GM19455 (cell line): ENCODE measurements around the gene CDRT4.

Experiments
- ATAC-seq: cut with Tn5 transposase; IDR thresholded peaks from one replicate; pipeline ENCODE4 v1.9.1; 2021; ENCODE audit not compliant: unreplicated experiment

Gene CDRT4

GRCh38 chr17:15432807-15433611, 34.4 kb downstream of the CDRT4 start:
- no peak for ATAC-seq

DNA sequence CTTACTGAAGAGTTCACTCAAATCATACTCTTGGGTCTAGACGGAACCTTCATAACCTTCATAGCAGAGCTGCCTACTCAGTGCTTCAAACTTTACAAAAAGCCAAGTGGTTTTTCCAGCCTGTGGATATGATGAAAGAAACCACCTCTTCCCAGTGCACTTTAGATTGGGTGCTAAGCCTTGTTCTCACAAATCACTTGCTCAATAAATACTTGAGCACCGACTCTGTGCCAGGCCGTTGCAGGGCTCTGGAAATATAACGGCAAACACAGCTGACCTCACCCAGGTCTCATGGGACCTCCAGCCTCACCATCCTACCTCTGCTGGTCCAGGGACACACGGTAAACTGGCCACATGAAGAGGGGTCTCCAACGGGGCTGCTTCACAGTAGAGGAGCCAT, 35.7 kb downstream of the CDRT4 start:
- ATAC-seq: no peak

GRCh38 chr17:15431196-15431595, 36.2 kb downstream of the CDRT4 start:
- no peak for ATAC-seq

DNA sequence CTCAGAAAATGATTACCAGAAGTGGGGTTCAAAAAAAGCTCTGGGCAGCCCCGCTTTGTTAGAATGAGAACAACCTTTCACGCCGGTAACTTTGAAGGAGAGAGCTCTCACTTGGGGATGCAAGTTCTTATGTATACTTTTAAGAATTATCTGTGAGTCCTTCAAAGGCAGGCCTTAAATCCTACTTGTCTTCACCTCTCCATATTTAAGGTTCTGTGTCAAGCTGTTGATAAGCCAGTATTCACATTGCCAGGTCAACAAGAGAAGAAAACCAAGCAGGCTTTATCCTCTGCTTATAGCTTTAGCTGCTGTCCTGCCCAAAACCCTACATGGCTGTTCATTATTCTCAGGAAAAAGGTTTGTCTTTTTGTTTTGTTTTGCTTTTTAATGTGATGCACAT, 42.9 kb downstream of the CDRT4 start:
- no peak for ATAC-seq

DNA sequence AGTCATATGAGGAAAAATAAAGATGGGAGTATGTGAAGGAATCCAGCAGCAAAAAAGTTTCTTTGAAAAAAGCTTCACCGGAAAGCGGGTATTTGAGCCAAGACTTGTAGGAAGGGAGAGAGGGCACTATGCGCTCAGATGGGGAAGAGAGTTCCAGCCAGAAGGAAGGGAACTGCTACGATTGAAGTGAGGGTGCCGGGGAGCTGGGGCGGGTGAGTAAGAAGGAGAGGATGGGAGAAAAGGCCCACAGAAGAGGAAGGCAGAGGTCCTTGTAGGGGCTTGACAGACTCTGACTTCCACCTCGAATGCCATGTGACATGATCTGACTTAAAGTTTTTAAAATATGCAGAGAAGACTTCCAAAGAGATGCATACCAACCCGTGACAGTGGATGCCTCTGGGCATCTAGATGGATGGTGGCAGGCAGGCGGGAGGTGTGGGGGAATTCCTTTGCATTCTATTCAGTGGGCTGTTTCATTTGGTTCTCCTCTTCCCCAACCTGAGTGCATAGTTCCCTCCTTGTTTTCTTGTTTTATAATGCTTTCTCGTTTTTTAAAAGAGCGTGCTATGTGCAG, 44.9 kb downstream of the CDRT4 start:
- ATAC-seq: no peak

DNA sequence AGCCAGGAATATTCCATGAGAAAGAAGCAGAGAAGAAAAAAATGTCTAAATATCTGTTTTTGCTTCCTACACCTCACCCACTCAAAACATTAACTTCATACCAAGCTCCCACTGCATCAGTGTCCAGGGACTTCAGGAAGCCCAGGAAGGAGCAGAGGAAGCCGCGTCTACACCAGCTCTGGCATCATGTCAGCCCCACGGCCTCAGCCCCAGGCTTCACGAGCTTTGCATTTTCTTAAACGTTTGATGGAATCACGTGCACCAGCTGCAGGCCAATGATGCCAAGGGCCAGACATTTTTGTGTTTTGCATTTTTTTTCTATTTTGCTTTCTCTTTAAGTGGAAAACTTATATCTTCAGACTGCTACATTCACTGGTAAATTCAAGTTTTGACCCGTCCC, 48.6 kb downstream of the CDRT4 start:
- no peak for ATAC-seq

- no peak for ATAC-seq
These were observed 52.7 kb downstream of the CDRT4 start for GRCh38 chr17:15414532-15415306.

DNA sequence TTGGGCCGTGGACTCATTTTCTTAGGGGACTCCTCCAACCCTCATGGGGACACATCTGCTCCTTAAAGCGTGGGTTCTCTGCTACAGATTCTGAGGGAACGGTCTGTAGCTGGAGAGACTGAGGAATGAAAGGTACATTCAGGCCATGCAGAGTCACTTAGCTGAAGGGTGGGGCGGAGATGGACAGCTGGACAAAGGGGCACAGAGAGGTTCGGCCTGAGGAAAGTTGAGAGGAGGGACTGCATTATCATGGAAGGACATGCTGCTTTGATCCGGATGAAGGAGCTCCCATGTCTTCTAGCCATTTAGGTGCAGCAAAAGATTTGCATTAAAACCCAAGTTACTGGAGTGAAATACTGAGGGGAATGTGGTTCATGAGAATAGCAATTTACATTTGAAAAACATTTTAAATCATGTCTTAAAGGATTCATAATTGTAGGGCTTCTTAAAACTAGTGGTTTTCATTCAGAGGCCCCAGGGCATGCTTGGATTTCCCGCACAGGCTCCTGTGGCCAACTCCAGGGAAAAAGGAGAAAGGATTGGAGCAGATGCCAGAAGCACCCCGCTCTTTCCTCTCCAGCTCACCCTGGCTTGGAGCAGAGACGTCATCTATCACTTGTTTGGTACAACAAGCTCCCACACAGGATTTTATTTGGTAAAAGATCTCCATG, 54.2 kb downstream of the CDRT4 start:
- no peak for ATAC-seq

- ATAC-seq: no peak
These were observed 54.8 kb downstream of the CDRT4 start for GRCh38 chr17:15412606-15413005.

DNA sequence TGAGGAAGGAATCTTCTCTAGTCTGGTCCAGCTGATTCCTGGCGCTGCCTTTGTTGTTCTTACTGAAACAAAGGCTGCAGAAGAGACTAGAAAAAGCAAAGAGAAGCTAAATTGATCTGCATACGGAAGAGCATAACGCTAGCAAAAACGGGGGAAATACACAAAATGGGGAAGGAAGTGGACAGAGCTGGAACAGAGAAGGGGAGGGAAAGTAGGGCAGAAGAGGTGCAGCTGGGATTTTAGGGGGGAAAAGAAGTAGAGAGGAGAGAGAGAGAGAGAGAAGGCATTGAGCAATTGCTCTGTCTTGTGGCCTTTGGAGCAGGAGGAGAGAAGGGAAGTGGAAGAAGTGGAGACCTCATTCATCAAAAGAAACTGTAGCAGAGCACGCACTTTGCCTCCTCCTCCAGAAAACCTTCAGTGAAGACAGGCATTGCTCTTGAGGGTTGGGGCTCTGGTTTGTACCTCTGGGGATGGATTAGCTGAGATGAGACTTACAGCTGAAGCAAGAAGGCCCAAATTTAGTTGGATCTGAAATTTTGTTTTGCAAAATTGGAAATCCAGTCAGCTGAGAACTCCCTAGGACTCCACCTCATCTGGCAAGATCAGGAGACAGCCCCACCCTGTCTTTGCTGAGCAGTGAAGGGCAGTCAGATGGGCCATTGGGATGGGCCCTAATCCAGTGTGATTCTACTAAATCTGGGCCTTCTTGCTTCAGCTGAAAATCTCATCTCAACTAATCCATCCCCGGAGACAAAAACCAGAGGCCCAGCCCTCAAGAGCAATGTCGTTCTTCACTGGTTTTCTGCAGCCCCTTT, 55.8 kb downstream of the CDRT4 start:
- no peak for ATAC-seq

DNA sequence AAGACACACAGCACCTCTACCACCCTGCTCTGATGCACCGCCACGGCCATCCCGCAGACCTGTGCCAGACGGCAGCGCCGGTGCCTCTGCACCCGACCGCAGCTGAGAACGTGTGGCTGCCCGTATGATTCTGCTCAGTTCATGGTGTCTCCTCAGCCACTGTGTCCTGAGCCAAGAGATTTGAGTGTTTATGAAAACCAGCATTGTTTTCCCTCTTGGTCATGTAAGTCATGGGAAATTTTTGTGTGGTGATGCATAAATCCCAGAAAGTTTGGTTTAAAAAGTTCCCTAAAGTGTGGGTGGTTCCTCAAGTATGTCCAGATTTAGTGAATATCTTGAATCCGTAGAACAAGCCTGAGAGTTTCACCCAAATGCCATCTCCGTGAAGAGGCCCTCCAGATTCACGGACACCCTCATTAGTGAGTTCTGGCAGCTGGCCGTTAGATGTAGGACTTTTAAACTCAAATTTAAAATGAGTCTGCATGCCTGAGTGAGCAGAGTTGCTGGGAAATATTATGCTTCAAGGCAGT, 57.6 kb downstream of the CDRT4 start:
- ATAC-seq: no peak

DNA sequence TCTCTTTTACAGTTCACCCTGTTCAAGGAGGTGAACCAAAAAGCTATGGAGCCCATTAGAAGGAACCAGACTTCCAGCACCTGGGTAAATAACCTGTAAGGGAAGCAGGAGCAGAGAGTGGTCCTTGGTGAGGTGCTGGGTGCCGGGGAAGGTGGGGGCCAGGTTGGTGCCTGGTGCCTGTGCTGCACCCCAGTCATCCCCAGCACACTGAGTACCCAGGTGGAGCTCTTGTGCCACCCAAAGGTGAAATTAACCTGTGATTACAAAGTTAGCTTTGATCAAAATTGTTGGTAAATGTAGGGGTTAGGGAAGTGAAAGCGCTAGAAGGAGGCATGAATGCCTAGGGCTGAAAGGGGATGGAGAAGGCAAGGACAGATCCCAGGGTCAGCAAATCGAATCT, 58.6 kb downstream of the CDRT4 start:
- ATAC-seq: no peak

DNA sequence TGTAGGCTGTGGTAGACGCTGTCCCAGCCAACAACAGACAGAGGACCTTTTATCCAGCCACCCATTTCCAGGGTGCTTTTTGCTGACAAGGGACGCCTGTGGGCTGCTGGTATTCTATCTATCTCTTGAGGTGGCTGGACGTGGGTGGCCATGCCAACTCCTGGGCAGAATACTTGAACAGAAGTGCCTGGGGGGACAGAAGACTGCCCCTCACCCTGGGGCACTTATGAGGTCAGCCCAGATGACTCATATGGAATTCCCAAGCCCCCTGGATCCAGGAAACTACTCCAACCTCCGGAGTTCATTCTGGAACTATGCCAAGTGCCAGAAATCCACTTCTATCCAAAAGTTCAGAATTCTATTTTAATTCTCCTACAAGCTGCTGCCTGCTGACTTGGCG, 61.3 kb downstream of the CDRT4 start:
- ATAC-seq: no peak

- ATAC-seq: no peak
These were observed 62.4 kb downstream of the CDRT4 start for GRCh38 chr17:15405058-15405415.

GRCh38 chr17:15404106-15405057, 63.0 kb downstream of the CDRT4 start:
- ATAC-seq: no peak

GRCh38 chr17:15403276-15403939, 64.0 kb downstream of the CDRT4 start:
- ATAC-seq: no peak

- no peak for ATAC-seq
These were observed 68.0 kb downstream of the CDRT4 start for GRCh38 chr17:15399443-15399842.

DNA sequence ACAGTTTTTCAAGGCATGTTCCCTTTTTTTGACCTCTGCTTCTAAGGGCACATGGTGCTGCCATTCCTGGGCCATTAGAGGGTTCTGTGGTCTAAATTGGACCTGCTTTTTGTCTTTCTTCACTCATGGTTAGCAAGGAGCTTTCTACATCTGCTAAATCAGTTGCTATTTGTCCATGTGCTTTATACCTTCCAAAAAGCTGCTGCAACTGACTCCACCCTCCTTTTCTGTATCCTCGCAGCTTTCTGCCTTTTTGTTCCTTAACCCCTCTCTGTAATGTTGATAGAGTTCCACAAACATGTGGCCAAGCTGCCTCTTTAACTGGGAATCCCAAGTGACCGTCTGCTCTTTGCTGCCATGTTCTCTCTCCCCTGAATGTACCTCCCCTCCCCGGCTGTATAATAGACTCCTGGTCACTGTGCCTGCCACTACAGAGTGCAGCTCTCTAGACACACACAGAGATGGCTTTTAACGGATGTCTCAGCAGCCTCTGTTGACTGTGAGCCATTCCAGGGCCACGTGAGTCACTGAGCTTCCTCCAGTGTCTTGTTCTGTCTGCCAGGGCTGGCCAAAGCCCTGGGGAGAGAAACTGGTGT, 68.6 kb downstream of the CDRT4 start:
- no peak for ATAC-seq
